Vein endothelial cell (primary cell): ENCODE data around the gene B4GALNT4. TPM values are rescaled to one million over a fixed set of nuclear protein-coding genes. Genes with fewer than 3 reads are reported as not detected.

Experiments used
- total RNA-seq: library from RNA; depleted of rRNA; stranded (reverse); fragments of >200 nt; gene quantifications from 2 replicates; pipeline ENCODE4 v1.2.3, GENCODE V29; 2012

B4GALNT4 gene, protein sequence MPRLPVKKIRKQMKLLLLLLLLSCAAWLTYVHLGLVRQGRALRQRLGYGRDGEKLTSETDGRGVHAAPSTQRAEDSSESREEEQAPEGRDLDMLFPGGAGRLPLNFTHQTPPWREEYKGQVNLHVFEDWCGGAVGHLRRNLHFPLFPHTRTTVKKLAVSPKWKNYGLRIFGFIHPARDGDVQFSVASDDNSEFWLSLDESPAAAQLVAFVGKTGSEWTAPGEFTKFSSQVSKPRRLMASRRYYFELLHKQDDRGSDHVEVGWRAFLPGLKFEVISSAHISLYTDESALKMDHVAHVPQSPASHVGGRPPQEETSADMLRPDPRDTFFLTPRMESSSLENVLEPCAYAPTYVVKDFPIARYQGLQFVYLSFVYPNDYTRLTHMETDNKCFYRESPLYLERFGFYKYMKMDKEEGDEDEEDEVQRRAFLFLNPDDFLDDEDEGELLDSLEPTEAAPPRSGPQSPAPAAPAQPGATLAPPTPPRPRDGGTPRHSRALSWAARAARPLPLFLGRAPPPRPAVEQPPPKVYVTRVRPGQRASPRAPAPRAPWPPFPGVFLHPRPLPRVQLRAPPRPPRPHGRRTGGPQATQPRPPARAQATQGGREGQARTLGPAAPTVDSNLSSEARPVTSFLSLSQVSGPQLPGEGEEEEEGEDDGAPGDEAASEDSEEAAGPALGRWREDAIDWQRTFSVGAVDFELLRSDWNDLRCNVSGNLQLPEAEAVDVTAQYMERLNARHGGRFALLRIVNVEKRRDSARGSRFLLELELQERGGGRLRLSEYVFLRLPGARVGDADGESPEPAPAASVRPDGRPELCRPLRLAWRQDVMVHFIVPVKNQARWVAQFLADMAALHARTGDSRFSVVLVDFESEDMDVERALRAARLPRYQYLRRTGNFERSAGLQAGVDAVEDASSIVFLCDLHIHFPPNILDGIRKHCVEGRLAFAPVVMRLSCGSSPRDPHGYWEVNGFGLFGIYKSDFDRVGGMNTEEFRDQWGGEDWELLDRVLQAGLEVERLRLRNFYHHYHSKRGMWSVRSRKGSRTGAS
- total RNA-seq = 2.3 and 2.6 TPM in 2 replicates

GRCh38 chr11:369336-370018 lies at the start of gene B4GALNT4:
Gene B4GALNT4 (plus strand): TSS chr11:369499. CDS start chr11:369804, 305 bp downstream.

GRCh38 chr11:394034-394857 lies 24.9 kb downstream of the B4GALNT4 start, which contains the start of gene PKP3:
Gene PKP3 (plus strand): TSS chr11:394209. CDS start chr11:394293, 84 bp downstream.

Other genes starting within 250 kb of the B4GALNT4 start
- gene SCGB1C1, start 176.4 kb upstream of the B4GALNT4 start, total RNA-seq = not detected in 2 replicates
- gene BET1L, start 162.1 kb upstream of the B4GALNT4 start, total RNA-seq = 14.3 and 14.4 TPM in 2 replicates
- 147 and 164 TPM in 2 replicates for gene RIC8A, start 161.8 kb upstream of the B4GALNT4 start, total RNA-seq
- 6.7 and 10.1 TPM in 2 replicates for gene SIRT3, start 133.2 kb upstream of the B4GALNT4 start, total RNA-seq
- gene PSMD13, start 132.5 kb upstream of the B4GALNT4 start, total RNA-seq = 162 and 206 TPM in 2 replicates
- not detected in 2 replicates for gene NLRP6, start 91.1 kb upstream of the B4GALNT4 start, total RNA-seq
- 17.3 and 24.2 TPM in 2 replicates for gene PGGHG, start 80.4 kb upstream of the B4GALNT4 start, total RNA-seq
- not detected in 2 replicates for gene IFITM5, start 70.0 kb upstream of the B4GALNT4 start, total RNA-seq
- gene IFITM2, start 61.7 kb upstream of the B4GALNT4 start, total RNA-seq = 67.2 and 73.5 TPM in 2 replicates
- 0.33 and 0.57 TPM in 2 replicates for gene IFITM1, start 55.5 kb upstream of the B4GALNT4 start, total RNA-seq
- 55.7 and 70.9 TPM in 2 replicates for gene IFITM3, start 48.6 kb upstream of the B4GALNT4 start, total RNA-seq
- 0.65 and 0.86 TPM in 2 replicates for gene PKP3, start 24.7 kb downstream of the B4GALNT4 start, total RNA-seq
- gene SIGIRR, start 45.5 kb downstream of the B4GALNT4 start, total RNA-seq = 49.6 and 60.1 TPM in 2 replicates
- gene ANO9, start 72.5 kb downstream of the B4GALNT4 start, total RNA-seq = 0.33 and 0.48 TPM in 2 replicates
- 35.2 and 37.9 TPM in 2 replicates for gene PTDSS2, start 80.8 kb downstream of the B4GALNT4 start, total RNA-seq
- 211 and 222 TPM in 2 replicates for gene RNH1, start 137.7 kb downstream of the B4GALNT4 start, total RNA-seq
- gene HRAS, start 166.1 kb downstream of the B4GALNT4 start, total RNA-seq = 42.5 and 50.5 TPM in 2 replicates
- 0.57 and 1.3 TPM in 2 replicates for gene LRRC56, start 168.0 kb downstream of the B4GALNT4 start, total RNA-seq
- 1.9 and 2.6 TPM in 2 replicates for gene LMNTD2, start 191.2 kb downstream of the B4GALNT4 start, total RNA-seq
- 17.1 and 18.0 TPM in 2 replicates for gene RASSF7, start 191.5 kb downstream of the B4GALNT4 start, total RNA-seq
- gene PHRF1, start 207.0 kb downstream of the B4GALNT4 start, total RNA-seq = 35.8 and 43.8 TPM in 2 replicates
- gene IRF7, start 246.5 kb downstream of the B4GALNT4 start, total RNA-seq = 11.2 and 14.0 TPM in 2 replicates